IPS DF 19.7 (cell line): ENCODE results near the gene SLC15A3.

ENCODE experiments used
- DNase-seq: peaks from one replicate; pipeline ENCODE4 v3.0.0-alpha.2; 2013; ENCODE audit warnings: low read depth, low spot score

SLC15A3 gene

GRCh38 chr11:60951904-60952741 lies at the start of gene SLC15A3:
Gene SLC15A3 (minus strand): TSS chr11:60952176. CDS start chr11:60951551, 625 bp downstream.
- peak; percentile 54 for DNase-seq

- no peak for DNase-seq
Observed at GRCh38 chr11:61000426-61000825, 48.5 kb upstream of the SLC15A3 start.

- no peak for DNase-seq
Observed at GRCh38 chr11:60996381-60997138, 44.6 kb upstream of the SLC15A3 start.

GRCh38 chr11:60995798-60996197 lies 43.8 kb upstream of the SLC15A3 start:
- no peak for DNase-seq

GRCh38 chr11:60994541-60995080 lies 42.6 kb upstream of the SLC15A3 start:
- no peak for DNase-seq

GRCh38 chr11:60993615-60994014 lies 41.6 kb upstream of the SLC15A3 start:
- DNase-seq, result no peak

- DNase-seq, result no peak
Observed at GRCh38 chr11:60992842-60993409, 41.0 kb upstream of the SLC15A3 start.

GRCh38 chr11:60991457-60991856 lies 39.5 kb upstream of the SLC15A3 start:
- no peak for DNase-seq

- DNase-seq, result no peak
Observed at GRCh38 chr11:60989093-60989650, 37.2 kb upstream of the SLC15A3 start.

- DNase-seq, result no peak
Observed at GRCh38 chr11:60988658-60989057, 36.7 kb upstream of the SLC15A3 start.

- no peak for DNase-seq
Observed at GRCh38 chr11:60987577-60988277, 35.8 kb upstream of the SLC15A3 start.

- DNase-seq, result no peak
Observed at GRCh38 chr11:60985991-60986915, 34.3 kb upstream of the SLC15A3 start.

GRCh38 chr11:60985501-60985900 lies 33.5 kb upstream of the SLC15A3 start:
- DNase-seq, result no peak

GRCh38 chr11:60984636-60985035 lies 32.7 kb upstream of the SLC15A3 start:
- no peak for DNase-seq

- DNase-seq, result no peak
Observed at GRCh38 chr11:60984149-60984548, 32.2 kb upstream of the SLC15A3 start.

GRCh38 chr11:60982184-60982583 lies 30.2 kb upstream of the SLC15A3 start:
- DNase-seq, result no peak

GRCh38 chr11:60981515-60981914 lies 29.5 kb upstream of the SLC15A3 start:
- DNase-seq, result no peak

GRCh38 chr11:60978546-60979380 lies 26.8 kb upstream of the SLC15A3 start:
- DNase-seq, result no peak

GRCh38 chr11:60977836-60978235 lies 25.9 kb upstream of the SLC15A3 start:
- no peak for DNase-seq
